Neural progenitor cell (in vitro differentiated cells): Measurements from ENCODE around the gene GAGE13.
"Not testable (repeated sequence)": the region's sequence is repeated elsewhere in the genome, so short reads cannot be mapped to it uniquely, and the experiment has no call there.

ENCODE experiments used
- EZH2 ChIP-seq: fragments of 200-600 bp; sonication (generic); IDR thresholded peaks from 2 replicates; pipeline ENCODE4 v1.6.1; 2017; ENCODE audit warnings: antibody characterized with exemption, mild to moderate bottlenecking, moderate library complexity
- EZH2phosphoT487 ChIP-seq: fragments of 200-600 bp; sonication (generic); IDR thresholded peaks from 2 replicates; pipeline ENCODE4 v1.6.1; 2017; ENCODE audit warnings: antibody characterized with exemption
- TF ChIP-seq, protein P1 (sequence below): fragments of 200-600 bp; sonication (generic); IDR thresholded peaks from 2 replicates; pipeline ENCODE4 v1.5.1; 2017; ENCODE audit warnings: antibody characterized with exemption, mild to moderate bottlenecking

DNA sequence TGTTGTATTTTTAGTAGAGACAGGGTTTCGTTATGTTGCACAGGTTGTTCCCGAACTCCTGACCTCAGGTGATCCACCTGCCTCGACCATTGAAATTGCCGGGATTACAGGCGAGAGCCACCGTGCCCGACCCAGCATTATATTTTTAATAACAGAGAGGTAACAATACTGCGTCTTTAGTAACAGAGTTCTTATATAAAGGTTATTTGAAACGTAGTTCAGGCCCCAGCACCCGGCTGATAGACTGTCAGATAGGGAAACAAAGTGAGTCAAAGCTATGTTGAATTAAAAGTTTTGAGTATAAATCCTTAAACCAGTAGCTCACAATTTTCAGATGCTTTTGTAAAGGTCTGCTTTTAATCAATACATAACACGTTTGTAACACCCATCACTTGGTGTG, 14.8 kb downstream of the GAGE13 start:
- TF ChIP-seq, protein P1, sequence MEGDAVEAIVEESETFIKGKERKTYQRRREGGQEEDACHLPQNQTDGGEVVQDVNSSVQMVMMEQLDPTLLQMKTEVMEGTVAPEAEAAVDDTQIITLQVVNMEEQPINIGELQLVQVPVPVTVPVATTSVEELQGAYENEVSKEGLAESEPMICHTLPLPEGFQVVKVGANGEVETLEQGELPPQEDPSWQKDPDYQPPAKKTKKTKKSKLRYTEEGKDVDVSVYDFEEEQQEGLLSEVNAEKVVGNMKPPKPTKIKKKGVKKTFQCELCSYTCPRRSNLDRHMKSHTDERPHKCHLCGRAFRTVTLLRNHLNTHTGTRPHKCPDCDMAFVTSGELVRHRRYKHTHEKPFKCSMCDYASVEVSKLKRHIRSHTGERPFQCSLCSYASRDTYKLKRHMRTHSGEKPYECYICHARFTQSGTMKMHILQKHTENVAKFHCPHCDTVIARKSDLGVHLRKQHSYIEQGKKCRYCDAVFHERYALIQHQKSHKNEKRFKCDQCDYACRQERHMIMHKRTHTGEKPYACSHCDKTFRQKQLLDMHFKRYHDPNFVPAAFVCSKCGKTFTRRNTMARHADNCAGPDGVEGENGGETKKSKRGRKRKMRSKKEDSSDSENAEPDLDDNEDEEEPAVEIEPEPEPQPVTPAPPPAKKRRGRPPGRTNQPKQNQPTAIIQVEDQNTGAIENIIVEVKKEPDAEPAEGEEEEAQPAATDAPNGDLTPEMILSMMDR, result not testable (repeated sequence)
- not testable (repeated sequence) for TF ChIP-seq EZH2, EZH2phosphoT487
